Measurements from ENCODE around the gene P4HA1. TPM values are rescaled to one million over a fixed set of nuclear protein-coding genes. Genes with fewer than 3 reads are reported as not detected.

Gene P4HA1
- total RNA-seq, 2 experiments from 2014 or later = 11.6 to 36.2 TPM

DNA sequence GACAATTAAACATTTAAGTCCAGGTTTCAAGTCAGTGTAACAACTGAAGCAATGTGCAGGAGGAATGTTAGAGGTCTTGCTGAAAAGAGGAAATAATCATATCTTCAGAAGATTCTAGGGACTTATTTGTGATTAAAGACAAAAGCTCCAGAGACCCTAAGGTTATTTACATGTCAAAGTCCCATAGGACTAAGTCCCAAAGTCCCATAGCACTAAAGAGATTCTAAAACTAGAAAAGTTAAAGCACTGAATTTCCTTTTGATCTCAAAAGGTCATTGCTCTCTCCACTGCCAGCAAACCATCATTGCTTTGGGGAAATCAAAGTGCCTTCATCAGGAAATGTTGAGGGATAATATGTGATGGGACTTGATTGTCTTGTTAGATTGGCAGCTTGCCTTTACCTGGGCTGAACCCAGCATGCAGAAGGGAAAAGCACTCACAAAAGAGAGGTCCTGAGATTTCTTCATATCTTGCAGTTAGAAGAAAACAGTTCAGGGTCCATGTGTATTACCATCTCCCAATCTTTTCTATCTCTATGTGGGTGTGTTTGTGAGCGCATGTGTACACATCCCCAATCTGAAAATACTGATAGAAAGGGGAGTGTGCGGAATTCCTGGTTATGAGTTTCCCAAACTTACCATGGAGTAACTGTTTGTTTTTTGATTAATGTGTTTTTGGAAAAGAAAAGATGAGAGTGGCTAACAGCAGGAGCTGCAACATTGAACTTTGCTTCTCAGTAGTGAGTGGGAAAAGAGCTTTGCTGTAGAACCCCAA is 35.4 kb upstream of the P4HA1 start:
- Histone ChIP-seq H3K9me3 (ENCODE audit: low read length) (no peaks in the 10 kb centered on the region), H3K36me3 (ENCODE audit: insufficient read depth, low read length) (peaks cover 76% of the 10 kb centered on the region), H2AFZ (ENCODE audit: low read length) (no peak overlapping the region), H3K79me2 (ENCODE audit: insufficient read depth, low read depth, low read length) (no peaks in the 10 kb centered on the region), H3K9me2 (ENCODE audit: insufficient read depth, low read length) (no peaks in the 10 kb centered on the region), H3K27ac (ENCODE audit: low read depth, low read length, poor library complexity, severe bottlenecking) (no peak overlapping the region), H3K4me1 (ENCODE audit: insufficient read depth, low read length, poor library complexity, severe bottlenecking) (no peaks in the 10 kb centered on the region), H4K20me1 (ENCODE audit: insufficient read depth, low read length) (no peaks in the 10 kb centered on the region), H3K4me3 (ENCODE audit: low read depth, low read length, poor library complexity, severe bottlenecking) (no peak overlapping the region), H3K4me2 (ENCODE audit: low read length) (no peak overlapping the region)
- TF ChIP-seq EZH2phosphoT487 (IDR thresholded peaks at IDR 0.05; ENCODE audit: borderline replicate concordance, low read depth, low read length) = no peak
- no peak for TF ChIP-seq CTCF (conservative IDR thresholded peaks at IDR 0.05; ENCODE audit: low read length)
- BruUV-seq (replicated peaks) = no TSS peak
- ChIA-PET CTCF (ENCODE audit: unreplicated experiment) (no interaction called here), POLR2A (no interaction called here)
- DNase-seq (ENCODE audit: low spot score) = no peak
- intact Hi-C loops (cut with micrococcal nuclease; ENCODE audit: unreplicated experiment) = no loop called here

DNA sequence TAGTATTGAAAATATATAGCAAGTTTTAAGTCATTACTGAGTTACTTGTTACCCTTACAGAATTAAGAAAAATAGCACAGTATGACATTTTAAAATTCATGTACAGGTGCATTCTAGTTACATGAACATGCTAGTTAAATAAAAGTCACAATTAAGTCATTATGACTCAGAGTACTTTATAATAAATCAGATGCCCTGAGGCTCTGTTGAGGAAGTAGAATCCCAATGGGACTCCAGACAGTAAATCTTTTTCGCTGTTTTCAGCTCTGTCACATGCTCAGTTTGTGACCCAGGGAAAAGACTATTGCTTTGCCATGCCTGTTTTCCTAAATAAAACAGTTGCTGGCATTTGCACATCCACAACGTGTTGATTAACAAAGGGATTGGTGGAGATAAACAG is 34.6 kb upstream of the P4HA1 start:
- Histone ChIP-seq H3K9me2 (ENCODE audit: insufficient read depth, low read length) (no peaks in the 10 kb centered on the region), H3K79me2 (ENCODE audit: insufficient read depth, low read depth, low read length) (no peaks in the 10 kb centered on the region), H3K4me1 (ENCODE audit: insufficient read depth, low read length, poor library complexity, severe bottlenecking) (no peaks in the 10 kb centered on the region), H3K4me3 (ENCODE audit: low read depth, low read length, poor library complexity, severe bottlenecking) (no peak overlapping the region), H2AFZ (ENCODE audit: low read length) (no peak overlapping the region), H3K27ac (ENCODE audit: low read depth, low read length, poor library complexity, severe bottlenecking) (no peak overlapping the region), H3K36me3 (ENCODE audit: insufficient read depth, low read length) (peaks cover 72% of the 10 kb centered on the region), H3K9me3 (ENCODE audit: low read length) (no peaks in the 10 kb centered on the region), H3K4me2 (ENCODE audit: low read length) (no peak overlapping the region), H4K20me1 (ENCODE audit: insufficient read depth, low read length) (no peaks in the 10 kb centered on the region)
- DNase-seq (ENCODE audit: low spot score) = no peak
- POLR2A ChIA-PET = no interaction called here
- intact Hi-C loops (cut with micrococcal nuclease; ENCODE audit: unreplicated experiment) = no loop called here
- no TSS peak for BruUV-seq (replicated peaks)
- TF ChIP-seq CTCF (conservative IDR thresholded peaks at IDR 0.05; ENCODE audit: low read length) (no peak), EZH2phosphoT487 (IDR thresholded peaks at IDR 0.05; ENCODE audit: borderline replicate concordance, low read depth, low read length) (no peak)
- CTCF ChIA-PET (ENCODE audit: unreplicated experiment) = no interaction called here

- Histone ChIP-seq H3K4me1 (ENCODE audit: insufficient read depth, low read length, poor library complexity, severe bottlenecking) (no peaks in the 10 kb centered on the region), H3K9me3 (ENCODE audit: low read length) (no peaks in the 10 kb centered on the region), H4K20me1 (ENCODE audit: insufficient read depth, low read length) (no peaks in the 10 kb centered on the region), H3K4me3 (ENCODE audit: low read depth, low read length, poor library complexity, severe bottlenecking) (no peak overlapping the region), H2AFZ (ENCODE audit: low read length) (no peak overlapping the region), H3K27ac (ENCODE audit: low read depth, low read length, poor library complexity, severe bottlenecking) (no peak overlapping the region), H3K9me2 (ENCODE audit: insufficient read depth, low read length) (no peaks in the 10 kb centered on the region), H3K36me3 (ENCODE audit: insufficient read depth, low read length) (peaks cover 26% of the 10 kb centered on the region), H3K4me2 (ENCODE audit: low read length) (no peak overlapping the region), H3K79me2 (ENCODE audit: insufficient read depth, low read depth, low read length) (no peaks in the 10 kb centered on the region)
- no peak for DNase-seq (ENCODE audit: low spot score)
- no peak for TF ChIP-seq EZH2phosphoT487 (IDR thresholded peaks at IDR 0.05; ENCODE audit: borderline replicate concordance, low read depth, low read length)
- TF ChIP-seq CTCF (conservative IDR thresholded peaks at IDR 0.05; ENCODE audit: low read length) = no peak
- ChIA-PET POLR2A (no interaction called here), CTCF (ENCODE audit: unreplicated experiment) (no interaction called here)
- intact Hi-C loops (cut with micrococcal nuclease; ENCODE audit: unreplicated experiment) = no loop called here
- no TSS peak for BruUV-seq (replicated peaks)
Observed at GRCh38 chr10:73126343-73126742, 29.7 kb upstream of the P4HA1 start.

All from OCI-LY7 (cell line).